Natural killer cell (primary cell): ENCODE results near the gene PDE8A. TPM values are rescaled to one million over a fixed set of nuclear protein-coding genes. Genes with fewer than 3 reads are reported as not detected.

ENCODE experiments used
- ATAC-seq, 3 donors: fragments of 150-1000 bp in 2 of 3; fragments of 200-7000 bp in 1 of 3; cut with Tn5 transposase; 1 replicate in 1 of 3; 2 replicates in 2 of 3; pipeline ENCODE4 v1.10.0; 2021; ENCODE audit warnings: mild to moderate bottlenecking in 2 of 3, moderate library complexity in 2 of 3
- DNase-seq, 2 donors: peaks; one replicate each; pipeline versions ENCODE4 v3.0.0 to v3.0.0-alpha.2; 2013 to 2021; ENCODE audit warnings: mixed read lengths in 1 of 2
- H3K27ac ChIP-seq: one replicate; pipeline ENCODE4 v1.5.1; 2013; ENCODE audit warnings: mild to moderate bottlenecking, low read length
- H3K27me3 ChIP-seq: one replicate; pipeline ENCODE4 v1.6.1; 2013; ENCODE audit warnings: low read length; ENCODE audit not compliant: control insufficient read depth, insufficient read depth
- H3K36me3 ChIP-seq: one replicate; pipeline ENCODE4 v1.6.1; 2013; ENCODE audit warnings: low read length; ENCODE audit not compliant: control insufficient read depth, insufficient read depth
- H3K4me1 ChIP-seq: one replicate; pipeline ENCODE4 v1.6.1; 2013; ENCODE audit warnings: low read length; ENCODE audit not compliant: control insufficient read depth, insufficient read depth
- H3K4me3 ChIP-seq: one replicate; pipeline ENCODE4 v1.5.1; 2013; ENCODE audit warnings: low read length
- H3K9me3 ChIP-seq: one replicate; pipeline ENCODE4 v1.6.1; 2013; ENCODE audit warnings: low read length; ENCODE audit not compliant: control insufficient read depth, insufficient read depth
- H3K27ac Mint-ChIP-seq, 2 donors: one replicate each; pipeline ENCODE4 v1.8.0; 2022; ENCODE audit warnings: mild to moderate bottlenecking in 2 of 2, mixed read lengths in 2 of 2, moderate library complexity in 1 of 2
- H3K27me3 Mint-ChIP-seq, 2 donors: one replicate each; pipeline ENCODE4 v1.8.0; 2022; ENCODE audit warnings: low read depth in 2 of 2, mixed read lengths in 2 of 2
- H3K36me3 Mint-ChIP-seq: one replicate; pipeline ENCODE4 v1.8.0; 2022; ENCODE audit warnings: mixed read lengths
- H3K4me1 Mint-ChIP-seq, 2 donors: one replicate each; pipeline ENCODE4 v1.8.0; 2022; ENCODE audit warnings: mixed read lengths in 2 of 2
- H3K4me3 Mint-ChIP-seq: one replicate; pipeline ENCODE4 v1.8.0; 2022; ENCODE audit warnings: mild to moderate bottlenecking, moderate library complexity, mixed read lengths
- H3K9me3 Mint-ChIP-seq, 2 donors: one replicate each; pipeline ENCODE4 v1.8.0; 2022; ENCODE audit warnings: mixed read lengths in 2 of 2
- CTCF ChIP-seq: fragments of 200-600 bp; IDR thresholded peaks from one replicate; pipeline ENCODE4 v1.8.0; 2022; ENCODE audit warnings: antibody characterized with exemption
- WGBS: methylation state at CpG from one replicate; pipeline ENCODE4 v1.1.7; 2013; ENCODE audit warnings: missing lambda C conversion rate; ENCODE audit not compliant: insufficient coverage; 5-methylcytosine and 5-hydroxymethylcytosine counted together
- intact Hi-C: fragments of 100-400 bp; cut with micrococcal nuclease; formaldehyde crosslinking; loops from one replicate; pipeline ENCODE4 v1.14.2; 2022
- total RNA-seq, 4 donors: library from RNA; stranded (reverse); fragments of 120-200 nt in 1 of 4; gene quantifications; one replicate each; pipeline versions ENCODE4 v1.2.3 to v1.2.4, GENCODE V29; 2013 to 2022

Gene PDE8A
- total RNA-seq, 3 donors from 2014 or later (not counting 1 experiment from before 2014, with no cell fraction given) = 21.0 to 24.2 (median 23.8) TPM

- Mint-ChIP-seq H3K4me1 (no peaks in the 10 kb centered on the region), H3K9me3 (no peaks in the 10 kb centered on the region), H3K36me3 (no peaks in the 10 kb centered on the region), H3K27me3 (peaks cover 8 to 10% of the 10 kb centered on the region in 2 donors), H3K4me3 (no peak overlapping the region), H3K27ac (no peak overlapping the region)
- ATAC-seq = no peak
- DNase-seq = no peak
- H3K36me3 ChIP-seq = no peaks in the 10 kb centered on the region
- H3K4me1 ChIP-seq = no peaks in the 10 kb centered on the region
- 94% methylated on average over 1 of the region's 1 CpG for WGBS
- H3K9me3 ChIP-seq = no peaks in the 10 kb centered on the region
- no peak overlapping the region for H3K4me3 ChIP-seq
- intact Hi-C loops = no loop called here
- no peak overlapping the region for H3K27ac ChIP-seq
- no peaks in the 10 kb centered on the region for H3K27me3 ChIP-seq
- TF ChIP-seq CTCF = no peak
Measured at GRCh38 chr15:84938726-84939125, 42.9 kb upstream of the PDE8A start.

- Histone ChIP-seq H3K9me3 (no peaks in the 10 kb centered on the region), H3K27me3 (no peaks in the 10 kb centered on the region), H3K4me1 (no peaks in the 10 kb centered on the region), H3K4me3 (no peak overlapping the region), H3K36me3 (no peaks in the 10 kb centered on the region), H3K27ac (no peak overlapping the region)
- Mint-ChIP-seq H3K4me1 (peaks cover 0 to 5% of the 10 kb centered on the region in 2 donors), H3K4me3 (no peak overlapping the region), H3K36me3 (no peaks in the 10 kb centered on the region), H3K9me3 (no peaks in the 10 kb centered on the region), H3K27ac (no peak overlapping the region), H3K27me3 (peaks cover 8 to 10% of the 10 kb centered on the region in 2 donors)
- intact Hi-C loops = no loop called here
- no peak for DNase-seq
- no peak for TF ChIP-seq CTCF
- ATAC-seq = no peak
- 33% methylated on average over 1 of the region's 3 CpGs for WGBS
Measured at GRCh38 chr15:84940399-84940798, 41.3 kb upstream of the PDE8A start.

GRCh38 chr15:84942456-84942855 is 39.2 kb upstream of the PDE8A start:
- TF ChIP-seq CTCF = no peak
- intact Hi-C loops = no loop called here
- WGBS = 98% methylated on average over 2 of the region's 2 CpGs
- DNase-seq (no peak), ATAC-seq (no peak)
- Mint-ChIP-seq H3K4me1 (peaks cover 0 to 8% of the 10 kb centered on the region in 2 donors), H3K27me3 (peaks cover 8 to 13% of the 10 kb centered on the region in 2 donors), H3K9me3 (no peaks in the 10 kb centered on the region), H3K4me3 (no peak overlapping the region), H3K36me3 (no peaks in the 10 kb centered on the region), H3K27ac (no peak overlapping the region)
- no peak overlapping the region for H3K4me3 ChIP-seq
- H3K9me3 ChIP-seq = no peaks in the 10 kb centered on the region
- H3K36me3 ChIP-seq = no peaks in the 10 kb centered on the region
- H3K27me3 ChIP-seq = no peaks in the 10 kb centered on the region
- H3K4me1 ChIP-seq = no peaks in the 10 kb centered on the region
- H3K27ac ChIP-seq = no peak overlapping the region

GRCh38 chr15:84944311-84944710 is 37.3 kb upstream of the PDE8A start:
- no peak for TF ChIP-seq CTCF
- peaks cover 0 to 5% of the 10 kb centered on the region in 2 donors for H3K27me3 Mint-ChIP-seq
- Histone ChIP-seq H3K9me3 (no peaks in the 10 kb centered on the region), H3K27ac (no peak overlapping the region), H3K36me3 (no peaks in the 10 kb centered on the region), H3K27me3 (no peaks in the 10 kb centered on the region), H3K4me1 (no peaks in the 10 kb centered on the region), H3K4me3 (no peak overlapping the region)
- H3K4me3 Mint-ChIP-seq = no peak overlapping the region
- ATAC-seq (no peak), DNase-seq (no peak)
- no peak overlapping the region for H3K27ac Mint-ChIP-seq
- H3K4me1 Mint-ChIP-seq = peaks cover 0 to 8% of the 10 kb centered on the region in 2 donors
- H3K36me3 Mint-ChIP-seq = no peaks in the 10 kb centered on the region
- H3K9me3 Mint-ChIP-seq = no peaks in the 10 kb centered on the region
- 95% methylated on average over 10 of the region's 10 CpGs for WGBS
- intact Hi-C loops = no loop called here
